Stimulated activated CD8-positive, alpha-beta memory T cell treated with anti-CD3 and anti-CD28 coated beads, Interleukin-7, amount 100 ng/mL, for 4 hours (primary cell): ENCODE results near the gene PRRG1.
"Not testable (repeated sequence)": the region's sequence is repeated elsewhere in the genome, so short reads cannot be mapped to it uniquely, and the experiment has no call there.

Source experiments
- DNase-seq, 2 donors: peaks; one replicate each; pipeline ENCODE4 v3.0.0-alpha.2; 2020; ENCODE audit warnings: low read depth in 2 of 2

The PRRG1 gene

GRCh38 chrX:37349221-37350033, at the start of gene PRRG1:
Gene PRRG1, plus strand, starts transcription at chrX:37349364. Its CDS starts 56,886 bp downstream, at chrX:37406250.
- no peak for DNase-seq

- no peak for DNase-seq
Measured at GRCh38 chrX:37302569-37302968, 46.6 kb upstream of the PRRG1 start.

GRCh38 chrX:37305238-37305637, 43.9 kb upstream of the PRRG1 start:
- DNase-seq, result not testable (repeated sequence)

- no peak for DNase-seq
Measured at GRCh38 chrX:37314531-37314930, 34.6 kb upstream of the PRRG1 start.

GRCh38 chrX:37315511-37316248, 33.5 kb upstream of the PRRG1 start:
- DNase-seq, result no peak

- no peak for DNase-seq
Measured at GRCh38 chrX:37320541-37321203, 28.5 kb upstream of the PRRG1 start.

GRCh38 chrX:37330642-37331041, 18.5 kb upstream of the PRRG1 start:
- no peak for DNase-seq

- no peak for DNase-seq
Measured at GRCh38 chrX:37331546-37331945, 17.6 kb upstream of the PRRG1 start.

- no peak for DNase-seq
Measured at GRCh38 chrX:37332055-37332454, 17.1 kb upstream of the PRRG1 start.

GRCh38 chrX:37332987-37333658, 16.0 kb upstream of the PRRG1 start:
- DNase-seq, result no peak

- no peak for DNase-seq
Measured at GRCh38 chrX:37347420-37347819, 1.7 kb upstream of the PRRG1 start.

GRCh38 chrX:37348231-37348970, 763 bp upstream of the PRRG1 start:
- DNase-seq, result no peak

- no peak for DNase-seq
Measured at GRCh38 chrX:37348971-37349220, 268 bp upstream of the PRRG1 start.

GRCh38 chrX:37350034-37350365, 836 bp downstream of the PRRG1 start:
- no peak for DNase-seq

GRCh38 chrX:37353646-37354045, 4.5 kb downstream of the PRRG1 start:
- no peak for DNase-seq

GRCh38 chrX:37357436-37357835, 8.3 kb downstream of the PRRG1 start:
- no peak for DNase-seq

- DNase-seq, result no peak
Measured at GRCh38 chrX:37361596-37361995, 12.4 kb downstream of the PRRG1 start.

GRCh38 chrX:37364666-37365065, 15.5 kb downstream of the PRRG1 start:
- DNase-seq, result no peak

GRCh38 chrX:37367946-37368345, 18.8 kb downstream of the PRRG1 start:
- DNase-seq, result no peak

GRCh38 chrX:37370499-37371141, 21.5 kb downstream of the PRRG1 start:
- DNase-seq, result no peak

- DNase-seq, result no peak
Measured at GRCh38 chrX:37371578-37371991, 22.4 kb downstream of the PRRG1 start.
